A673 (cell line): Measurements from ENCODE around the gene SBF2.

Experiments used
- CTCF ChIP-seq: fragments of 300-800, 200-600 bp; sonication (generic); conservative IDR thresholded peaks from 2 replicates; pipeline ENCODE4 v1.5.1; 2017; ENCODE audit warnings: low read depth, mild to moderate bottlenecking, antibody characterized with exemption, low read length, moderate library complexity, mixed read lengths
- EZH2 ChIP-seq: fragments of 200-600 bp; sonication (generic); IDR thresholded peaks from 2 replicates; pipeline ENCODE4 v1.6.1; 2017; ENCODE audit warnings: borderline replicate concordance, low read depth, mild to moderate bottlenecking, mixed read lengths, antibody characterized with exemption, low read length; ENCODE audit not compliant: poor library complexity, severe bottlenecking

GRCh38 chr11:10268746-10269488 lies 25.1 kb downstream of the SBF2 start:
- TF ChIP-seq CTCF (no peak), EZH2 (no peak)
